ENCODE data around the gene FBXW9.
"Not testable (repeated sequence)": the region's sequence is repeated elsewhere in the genome, so short reads cannot be mapped to it uniquely, and the experiment has no call there.

Gene FBXW9

GRCh38 chr19:12715102-12715501 is 18.7 kb upstream of the FBXW9 start:
- no peak for DNase-seq (ENCODE audit: low read depth)

- not testable (repeated sequence) for DNase-seq (ENCODE audit: low read depth)
Observed at GRCh38 chr19:12713304-12713703, 16.9 kb upstream of the FBXW9 start.

- DNase-seq (ENCODE audit: low read depth): not testable (repeated sequence)
Observed at GRCh38 chr19:12712077-12712476, 15.6 kb upstream of the FBXW9 start.

- no peak for DNase-seq (ENCODE audit: low read depth)
Observed at GRCh38 chr19:12711187-12711586, 14.8 kb upstream of the FBXW9 start.

GRCh38 chr19:12708641-12709040 is 12.2 kb upstream of the FBXW9 start:
- DNase-seq (ENCODE audit: low read depth): no peak

- DNase-seq (ENCODE audit: low read depth): no peak
Observed at GRCh38 chr19:12706332-12706718, 9.9 kb upstream of the FBXW9 start.

- no peak for DNase-seq (ENCODE audit: low read depth)
Observed at GRCh38 chr19:12705654-12706331, 9.4 kb upstream of the FBXW9 start.

GRCh38 chr19:12705169-12705568 is 8.7 kb upstream of the FBXW9 start:
- no peak for DNase-seq (ENCODE audit: low read depth)

GRCh38 chr19:12703046-12703445 is 6.6 kb upstream of the FBXW9 start:
- DNase-seq (ENCODE audit: low read depth): no peak

GRCh38 chr19:12701596-12702282 is 5.3 kb upstream of the FBXW9 start:
- no peak for DNase-seq (ENCODE audit: low read depth)

GRCh38 chr19:12698138-12698537 is 1.7 kb upstream of the FBXW9 start:
- DNase-seq (ENCODE audit: low read depth): no peak

GRCh38 chr19:12697425-12697824 is 994 bp upstream of the FBXW9 start:
- DNase-seq (ENCODE audit: low read depth): not testable (repeated sequence)

GRCh38 chr19:12695997-12696365 is 450 bp downstream of the FBXW9 start:
- no peak for DNase-seq (ENCODE audit: low read depth)

- DNase-seq (ENCODE audit: low read depth): no peak
Observed at GRCh38 chr19:12695514-12695913, 917 bp downstream of the FBXW9 start.

- no peak for DNase-seq (ENCODE audit: low read depth)
Observed at GRCh38 chr19:12695096-12695495, 1.3 kb downstream of the FBXW9 start.

GRCh38 chr19:12694641-12695040 is 1.8 kb downstream of the FBXW9 start:
- DNase-seq (ENCODE audit: low read depth): no peak

- DNase-seq (ENCODE audit: low read depth): no peak
Observed at GRCh38 chr19:12692960-12693359, 3.5 kb downstream of the FBXW9 start.

GRCh38 chr19:12689581-12690216 is 6.7 kb downstream of the FBXW9 start:
- no peak for DNase-seq (ENCODE audit: low read depth)

- DNase-seq (ENCODE audit: low read depth): no peak
Observed at GRCh38 chr19:12689012-12689411, 7.4 kb downstream of the FBXW9 start.

- DNase-seq (ENCODE audit: low read depth): no peak
Observed at GRCh38 chr19:12687496-12688196, 8.8 kb downstream of the FBXW9 start, which contains the start of gene GNG14. TSS of gene GNG14 (plus strand) at chr19:12687998. CDS start at chr19:12688049, 51 bp downstream.

GRCh38 chr19:12685831-12686230 is 10.6 kb downstream of the FBXW9 start:
- DNase-seq (ENCODE audit: low read depth): no peak
